ENCODE data around the gene RCAN3.

Gene RCAN3

GRCh38 chr1:24535778-24536177 lies 33.1 kb downstream of the RCAN3 start:
- H3K27ac ChIP-seq: peak overlapping the region; percentile 54
- TF ChIP-seq CTCF (conservative IDR thresholded peaks at IDR 0.05): no peak

GRCh38 chr1:24536391-24536840 lies 33.8 kb downstream of the RCAN3 start:
- H3K27ac ChIP-seq: peak overlapping the region; percentile 54
- no peak for TF ChIP-seq CTCF (conservative IDR thresholded peaks at IDR 0.05)

- H3K27ac ChIP-seq: peak overlapping the region; percentile 14; the same call in 1 of the 2 replicates
- TF ChIP-seq CTCF (conservative IDR thresholded peaks at IDR 0.05): no peak
Measured at GRCh38 chr1:24540051-24540905, 37.6 kb downstream of the RCAN3 start.

- H3K27ac ChIP-seq: peak overlapping the region; percentile 14; the same call in 1 of the 2 replicates
- TF ChIP-seq CTCF (conservative IDR thresholded peaks at IDR 0.05): no peak
Measured at GRCh38 chr1:24540906-24541710, 38.5 kb downstream of the RCAN3 start.

- TF ChIP-seq CTCF (conservative IDR thresholded peaks at IDR 0.05): peak; percentile 60
- H3K27ac ChIP-seq: no peak overlapping the region; the same call in 1 of the 2 replicates
Measured at GRCh38 chr1:24541711-24542346, 39.2 kb downstream of the RCAN3 start.

GRCh38 chr1:24544239-24544638 lies 41.6 kb downstream of the RCAN3 start:
- TF ChIP-seq CTCF (conservative IDR thresholded peaks at IDR 0.05): no peak
- no peak overlapping the region for H3K27ac ChIP-seq

GRCh38 chr1:24545662-24546061 lies 43.0 kb downstream of the RCAN3 start:
- TF ChIP-seq CTCF (conservative IDR thresholded peaks at IDR 0.05): no peak
- H3K27ac ChIP-seq: no peak overlapping the region

Data from VCaP (cell line).